ENCODE data around the gene EGFL7.

DNA sequence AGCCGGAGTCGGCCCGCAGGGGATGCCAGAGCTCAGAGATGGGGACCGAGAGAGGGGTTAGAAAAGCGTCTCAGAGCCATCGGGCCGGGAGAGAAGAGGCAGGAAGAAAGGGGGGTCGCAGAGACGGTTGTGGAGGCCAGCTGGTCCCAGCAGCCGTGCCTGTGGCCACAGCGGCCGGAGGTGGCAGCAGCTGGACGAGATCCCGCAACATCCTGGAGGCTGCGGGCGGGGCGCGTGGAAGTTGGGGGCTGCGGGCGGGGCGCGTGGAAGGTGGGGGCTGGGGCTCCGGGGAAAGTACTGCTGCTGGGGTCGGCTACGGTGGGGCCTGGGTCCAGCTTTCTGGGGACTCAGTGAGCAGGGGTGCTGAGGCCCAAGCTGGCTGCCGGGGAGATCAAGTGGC lies 34.4 kb upstream of the EGFL7 start:
- TF ChIP-seq, protein P1, sequence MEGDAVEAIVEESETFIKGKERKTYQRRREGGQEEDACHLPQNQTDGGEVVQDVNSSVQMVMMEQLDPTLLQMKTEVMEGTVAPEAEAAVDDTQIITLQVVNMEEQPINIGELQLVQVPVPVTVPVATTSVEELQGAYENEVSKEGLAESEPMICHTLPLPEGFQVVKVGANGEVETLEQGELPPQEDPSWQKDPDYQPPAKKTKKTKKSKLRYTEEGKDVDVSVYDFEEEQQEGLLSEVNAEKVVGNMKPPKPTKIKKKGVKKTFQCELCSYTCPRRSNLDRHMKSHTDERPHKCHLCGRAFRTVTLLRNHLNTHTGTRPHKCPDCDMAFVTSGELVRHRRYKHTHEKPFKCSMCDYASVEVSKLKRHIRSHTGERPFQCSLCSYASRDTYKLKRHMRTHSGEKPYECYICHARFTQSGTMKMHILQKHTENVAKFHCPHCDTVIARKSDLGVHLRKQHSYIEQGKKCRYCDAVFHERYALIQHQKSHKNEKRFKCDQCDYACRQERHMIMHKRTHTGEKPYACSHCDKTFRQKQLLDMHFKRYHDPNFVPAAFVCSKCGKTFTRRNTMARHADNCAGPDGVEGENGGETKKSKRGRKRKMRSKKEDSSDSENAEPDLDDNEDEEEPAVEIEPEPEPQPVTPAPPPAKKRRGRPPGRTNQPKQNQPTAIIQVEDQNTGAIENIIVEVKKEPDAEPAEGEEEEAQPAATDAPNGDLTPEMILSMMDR (IDR thresholded peaks at IDR 0.05): no peak
- no peak for TF ChIP-seq EZH2 (IDR thresholded peaks at IDR 0.05)
- no peak for TF ChIP-seq EZH2phosphoT487 (IDR thresholded peaks at IDR 0.05)
